CD14-positive monocyte (primary cell): ENCODE data around the gene C18orf63. TPM values are rescaled to one million over a fixed set of nuclear protein-coding genes. Genes with fewer than 3 reads are reported as not detected.

ENCODE experiments used
- DNase-seq, 3 donors: peaks; one replicate each; pipeline ENCODE4 v3.0.0-alpha.2; 2011 to 2022
- H2AFZ ChIP-seq: 2 replicates; pipeline ENCODE4 v1.6.0; 2012; ENCODE audit warnings: mild to moderate bottlenecking, low read depth, low read length, inconsistent platforms; ENCODE audit not compliant: insufficient read depth, poor library complexity, severe bottlenecking
- H3K27ac ChIP-seq, 2 donors: 1 replicate in 1 of 2; 2 replicates in 1 of 2; pipeline ENCODE4 v1.5.1; 2012 to 2013; ENCODE audit warnings: low read length in 2 of 2, control low read depth in 1 of 2, inconsistent platforms in 1 of 2, low read depth in 1 of 2, mild to moderate bottlenecking in 1 of 2
- H3K27me3 ChIP-seq, 2 donors: one replicate each; pipeline versions ENCODE4 v1.6.0 to v1.6.1; 2011 to 2013; ENCODE audit warnings: low read length in 2 of 2; ENCODE audit not compliant: control insufficient read depth in 2 of 2, insufficient read depth in 2 of 2
- H3K36me3 ChIP-seq, 2 donors: replicated peaks in 1 of 2; 1 replicate in 1 of 2; 2 replicates in 1 of 2; pipeline versions ENCODE4 v1.5.1 to v1.6.1; 2012 to 2013; ENCODE audit warnings: low read length in 2 of 2, control low read depth in 1 of 2, inconsistent platforms in 1 of 2, mild to moderate bottlenecking in 1 of 2; ENCODE audit not compliant: insufficient read depth in 2 of 2, control insufficient read depth in 1 of 2
- H3K4me1 ChIP-seq, 2 donors: 1 replicate in 1 of 2; 2 replicates in 1 of 2; pipeline versions ENCODE4 v1.5.1 to v1.6.1; 2012 to 2013; ENCODE audit warnings: low read length in 2 of 2, control low read depth in 1 of 2, inconsistent platforms in 1 of 2, mild to moderate bottlenecking in 1 of 2, moderate library complexity in 1 of 2; ENCODE audit not compliant: insufficient read depth in 2 of 2, control insufficient read depth in 1 of 2
- H3K4me2 ChIP-seq: replicated peaks from 2 replicates; pipeline ENCODE3; 2012; ENCODE audit warnings: low read length, moderate library complexity, mild to moderate bottlenecking; ENCODE audit not compliant: poor library complexity, severe bottlenecking; ENCODE audit errors: extremely low read depth
- H3K4me3 ChIP-seq, 3 experiments: fragments of 200-600 bp in 1 of 3; sonication (generic) in 1 of 3; replicated peaks in 1 of 3; 1 replicate in 2 of 3; 2 replicates in 1 of 3; pipeline ENCODE4 v1.5.1; 2011 to 2013; ENCODE audit warnings: low read length in 3 of 3, mild to moderate bottlenecking in 3 of 3, control low read depth in 2 of 3, low read depth in 2 of 3, inconsistent platforms in 1 of 3, moderate library complexity in 1 of 3
- H3K79me2 ChIP-seq: 2 replicates; pipeline ENCODE4 v1.6.0; 2012; ENCODE audit warnings: mild to moderate bottlenecking, control low read depth, inconsistent platforms, low read length, moderate library complexity; ENCODE audit not compliant: insufficient read depth
- H3K9ac ChIP-seq: 2 replicates; pipeline ENCODE4 v1.6.0; 2017; ENCODE audit warnings: low read length, mild to moderate bottlenecking; ENCODE audit not compliant: insufficient read depth, poor library complexity, severe bottlenecking
- H3K9me3 ChIP-seq, 2 donors: replicated peaks in 1 of 2; 1 replicate in 1 of 2; 2 replicates in 1 of 2; pipeline versions ENCODE4 v1.5.1 to v1.6.1; 2012 to 2013; ENCODE audit warnings: low read length in 2 of 2, control low read depth in 1 of 2; ENCODE audit not compliant: control insufficient read depth in 1 of 2, insufficient read depth in 1 of 2
- H4K20me1 ChIP-seq: 2 replicates; pipeline ENCODE4 v1.6.0; 2012; ENCODE audit warnings: mild to moderate bottlenecking, low read length, control low read depth, moderate library complexity; ENCODE audit not compliant: insufficient read depth
- H3K27ac Mint-ChIP-seq, 7 donors: one replicate each; pipeline ENCODE4 v1.8.0; 2020; ENCODE audit warnings: mild to moderate bottlenecking in 7 of 7, mixed read lengths in 7 of 7, moderate library complexity in 6 of 7, inconsistent platforms in 2 of 7
- H3K27me3 Mint-ChIP-seq, 3 donors: one replicate each; pipeline ENCODE4 v1.8.0; 2021 to 2022; ENCODE audit warnings: low read depth in 3 of 3, mild to moderate bottlenecking in 3 of 3, mixed read lengths in 3 of 3, moderate library complexity in 3 of 3, inconsistent platforms in 1 of 3
- H3K36me3 Mint-ChIP-seq, 2 donors: one replicate each; pipeline ENCODE4 v1.8.0; 2020; ENCODE audit warnings: mixed read lengths in 2 of 2, inconsistent platforms in 1 of 2, mild to moderate bottlenecking in 1 of 2
- H3K4me1 Mint-ChIP-seq: one replicate; pipeline ENCODE4 v1.8.0; 2020; ENCODE audit warnings: mild to moderate bottlenecking, mixed read lengths
- H3K4me3 Mint-ChIP-seq, 2 donors: one replicate each; pipeline ENCODE4 v1.8.0; 2020; ENCODE audit warnings: mild to moderate bottlenecking in 2 of 2, mixed read lengths in 2 of 2, moderate library complexity in 1 of 2
- H3K9me3 Mint-ChIP-seq, 7 donors: one replicate each; pipeline ENCODE4 v1.8.0; 2020 to 2022; ENCODE audit warnings: mixed read lengths in 7 of 7, mild to moderate bottlenecking in 6 of 7, moderate library complexity in 6 of 7, inconsistent platforms in 2 of 7
- WGBS: methylation state at CpG from one replicate; pipeline ENCODE4 v1.1.5; 2013; ENCODE audit warnings: missing lambda C conversion rate; ENCODE audit not compliant: insufficient coverage; 5-methylcytosine and 5-hydroxymethylcytosine counted together
- intact Hi-C, 2 donors: fragments of 100-400 bp; cut with micrococcal nuclease; formaldehyde crosslinking; loops; one replicate each; pipeline versions ENCODE4 v1.15.0 to v1.15.1; 2023
- polyA plus RNA-seq, 3 donors: library from polyadenylated mRNA; depleted of rRNA in 1 of 3; unstranded in 2 of 3; stranded (reverse) in 1 of 3; fragments of 300-500 nt in 2 of 3; fragments of >200 nt in 1 of 3; fragmentation: Illumina TruSeq in 2 of 3; gene quantifications; 1 replicate in 2 of 3; 2 replicates in 1 of 3; pipeline ENCODE4 v1.2.3, GENCODE V29; 2012 to 2021
- TF ChIP-seq, protein P1 (sequence below): fragments of 200-600 bp; IDR thresholded peaks from one replicate; pipeline ENCODE4 v1.8.0; 2022; ENCODE audit warnings: antibody characterized with exemption, mild to moderate bottlenecking

The C18orf63 gene
- polyA plus RNA-seq, 3 donors, result not detected

GRCh38 chr18:74311000-74311399, 4.6 kb upstream of the C18orf63 start:
- Histone ChIP-seq H3K4me1 (no peaks in the 10 kb centered on the region), H3K4me3 (no peak overlapping the region), H3K4me2 (no peak overlapping the region), H3K27ac (no peak overlapping the region), H4K20me1 (no peaks in the 10 kb centered on the region), H3K9me3 (peaks cover 0 to 6% of the 10 kb centered on the region in 2 donors), H3K27me3 (no peaks in the 10 kb centered on the region), H3K9ac (no peak overlapping the region), H2AFZ (no peak overlapping the region), H3K36me3 (no peaks in the 10 kb centered on the region), H3K79me2 (no peaks in the 10 kb centered on the region)
- Mint-ChIP-seq H3K4me3 (no peak overlapping the region), H3K27ac (no peak overlapping the region), H3K36me3 (no peaks in the 10 kb centered on the region), H3K4me1 (peaks cover 3% of the 10 kb centered on the region), H3K9me3 (peaks cover 2 to 11% (median 4%) of the 10 kb centered on the region in 7 donors), H3K27me3 (peaks cover 0 to 7% (median 2%) of the 10 kb centered on the region in 3 donors)
- intact Hi-C loops, result no loop called here
- no peak for DNase-seq
- 100% methylated on average over 1 of the region's 1 CpG for WGBS
- TF ChIP-seq, protein P1, sequence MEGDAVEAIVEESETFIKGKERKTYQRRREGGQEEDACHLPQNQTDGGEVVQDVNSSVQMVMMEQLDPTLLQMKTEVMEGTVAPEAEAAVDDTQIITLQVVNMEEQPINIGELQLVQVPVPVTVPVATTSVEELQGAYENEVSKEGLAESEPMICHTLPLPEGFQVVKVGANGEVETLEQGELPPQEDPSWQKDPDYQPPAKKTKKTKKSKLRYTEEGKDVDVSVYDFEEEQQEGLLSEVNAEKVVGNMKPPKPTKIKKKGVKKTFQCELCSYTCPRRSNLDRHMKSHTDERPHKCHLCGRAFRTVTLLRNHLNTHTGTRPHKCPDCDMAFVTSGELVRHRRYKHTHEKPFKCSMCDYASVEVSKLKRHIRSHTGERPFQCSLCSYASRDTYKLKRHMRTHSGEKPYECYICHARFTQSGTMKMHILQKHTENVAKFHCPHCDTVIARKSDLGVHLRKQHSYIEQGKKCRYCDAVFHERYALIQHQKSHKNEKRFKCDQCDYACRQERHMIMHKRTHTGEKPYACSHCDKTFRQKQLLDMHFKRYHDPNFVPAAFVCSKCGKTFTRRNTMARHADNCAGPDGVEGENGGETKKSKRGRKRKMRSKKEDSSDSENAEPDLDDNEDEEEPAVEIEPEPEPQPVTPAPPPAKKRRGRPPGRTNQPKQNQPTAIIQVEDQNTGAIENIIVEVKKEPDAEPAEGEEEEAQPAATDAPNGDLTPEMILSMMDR, result no peak

- peaks cover 0 to 10% of the 10 kb centered on the region in 2 donors for H3K9me3 ChIP-seq
- H3K9me3 Mint-ChIP-seq, result peaks cover 2 to 14% (median 4%) of the 10 kb centered on the region in 7 donors
- H3K79me2 ChIP-seq, result no peaks in the 10 kb centered on the region
- H2AFZ ChIP-seq, result no peak overlapping the region
- peak overlapping the region in 1 of 7 donors; percentile 30 for H3K27ac Mint-ChIP-seq
- no peaks in the 10 kb centered on the region for H3K4me1 ChIP-seq
- no peaks in the 10 kb centered on the region for H4K20me1 ChIP-seq
- DNase-seq, result no peak
- WGBS, result 95% methylated on average over 19 of the region's 22 CpGs
- H3K4me1 Mint-ChIP-seq, result peaks cover 3% of the 10 kb centered on the region
- peaks cover 0 to 1% (median 0%) of the 10 kb centered on the region in 3 donors for H3K27me3 Mint-ChIP-seq
- no peak overlapping the region for H3K9ac ChIP-seq
- H3K27me3 ChIP-seq, result no peaks in the 10 kb centered on the region
- TF ChIP-seq, protein P1, result no peak
- H3K4me2 ChIP-seq, result no peak overlapping the region
- no peaks in the 10 kb centered on the region for H3K36me3 Mint-ChIP-seq
- H3K4me3 ChIP-seq, result no peak overlapping the region
- intact Hi-C loops, result no loop called here
- no peaks in the 10 kb centered on the region for H3K36me3 ChIP-seq
- no peak overlapping the region for H3K4me3 Mint-ChIP-seq
- H3K27ac ChIP-seq, result no peak overlapping the region
Observed at GRCh38 chr18:74314759-74315463, 728 bp upstream of the C18orf63 start.
